ENCODE results near the gene EXD3.
"Not testable (repeated sequence)": the region's sequence is repeated elsewhere in the genome, so short reads cannot be mapped to it uniquely, and the experiment has no call there.

Gene EXD3

DNA sequence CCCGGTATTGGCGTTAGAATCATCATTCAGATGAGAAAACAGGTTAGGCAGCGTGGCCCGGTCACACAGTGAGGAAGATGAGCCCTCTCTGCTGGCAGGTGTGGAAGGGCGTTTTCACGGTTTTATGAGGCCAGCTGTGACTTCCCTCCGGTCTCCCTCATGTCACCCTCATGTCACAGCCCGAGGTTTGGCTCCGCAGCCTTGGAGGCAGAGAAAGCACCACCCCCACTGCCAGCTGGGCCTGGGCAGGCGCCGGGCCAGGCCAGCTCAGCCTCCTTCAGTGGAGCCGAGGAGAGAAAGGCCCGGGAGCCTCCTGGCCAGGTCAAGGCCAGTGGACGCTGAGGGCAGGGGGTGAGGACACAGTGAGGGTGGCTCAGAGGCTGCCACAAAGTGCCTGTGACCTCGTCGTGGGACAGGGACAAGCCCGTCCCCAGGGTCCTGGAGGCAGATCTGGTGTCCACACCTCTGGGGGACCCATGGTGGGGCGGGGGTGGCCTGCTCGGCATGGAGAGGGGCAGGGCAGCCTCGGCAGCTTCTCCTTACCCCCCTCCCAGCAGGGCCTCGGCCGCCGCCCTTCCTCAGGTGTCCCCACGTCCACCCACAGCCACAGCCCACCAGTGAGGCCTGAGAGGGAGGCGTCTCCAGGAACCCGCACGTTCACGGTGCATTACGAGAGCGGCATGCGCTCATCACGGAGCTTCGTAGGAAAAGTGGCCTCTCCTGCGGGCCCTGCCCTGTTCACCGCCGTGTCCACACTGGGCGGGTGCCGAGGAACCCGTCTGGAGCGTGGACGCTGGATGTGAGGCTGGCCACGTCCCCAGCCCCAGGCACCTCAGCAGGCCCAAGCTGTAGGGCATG, 32.2 kb downstream of the EXD3 start:
- no peak for DNase-seq

DNA sequence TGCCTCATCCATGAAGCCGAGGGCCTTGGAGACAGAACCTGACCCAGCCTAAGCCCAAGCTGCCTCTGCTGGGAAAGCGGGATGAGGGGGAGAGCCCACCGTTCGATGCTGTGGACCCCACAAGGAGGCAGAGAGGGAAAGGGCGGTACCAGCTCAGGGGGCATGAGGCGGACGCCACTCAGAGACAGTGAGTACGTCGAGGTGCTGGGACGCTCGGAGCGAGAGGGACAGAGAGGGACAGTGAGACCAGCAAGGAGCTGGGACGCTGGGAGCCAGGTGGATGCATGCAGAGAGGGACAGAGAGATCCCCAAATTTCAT, 33.6 kb downstream of the EXD3 start:
- DNase-seq: no peak

DNA sequence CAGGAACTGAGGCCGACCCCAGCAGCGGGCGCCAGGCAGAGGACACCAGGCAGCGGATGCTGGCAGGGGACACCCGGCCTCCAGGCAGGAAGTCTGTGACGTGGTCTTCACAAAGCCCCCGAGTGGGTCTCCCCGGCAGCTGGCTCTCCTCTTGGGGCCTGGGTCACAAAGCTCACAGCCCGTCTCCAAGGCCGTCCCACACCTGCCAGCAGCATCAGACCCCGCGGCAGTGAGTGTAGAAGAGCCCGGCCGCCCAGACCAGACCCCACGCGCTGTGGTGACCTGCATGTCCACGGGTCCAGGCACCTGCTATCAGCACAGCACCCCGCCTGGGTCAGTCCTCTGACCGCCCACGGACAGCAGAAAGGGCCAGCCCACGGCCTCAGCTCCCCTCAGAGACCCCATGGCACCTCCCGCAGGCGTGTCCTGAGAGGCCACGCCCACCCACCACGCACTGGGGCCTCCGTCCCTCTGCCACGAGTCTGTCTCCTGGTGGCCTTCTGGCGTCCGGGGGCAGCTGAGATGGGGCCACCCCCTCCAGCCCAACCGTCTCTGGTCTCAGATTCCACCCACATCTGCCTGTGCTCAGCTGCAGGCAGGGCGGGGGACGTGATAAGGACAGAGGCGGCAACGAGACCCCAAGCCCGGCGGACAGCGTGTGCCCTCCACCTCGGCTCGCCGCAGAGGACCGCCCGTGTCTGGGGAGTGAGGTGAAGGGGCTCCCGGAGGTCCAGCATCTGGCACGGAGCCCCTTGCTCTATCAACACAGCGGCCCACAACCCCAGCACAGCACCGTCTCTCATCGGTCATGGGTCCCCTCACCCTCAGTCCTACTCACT, 34.2 kb downstream of the EXD3 start:
- DNase-seq: no peak

DNA sequence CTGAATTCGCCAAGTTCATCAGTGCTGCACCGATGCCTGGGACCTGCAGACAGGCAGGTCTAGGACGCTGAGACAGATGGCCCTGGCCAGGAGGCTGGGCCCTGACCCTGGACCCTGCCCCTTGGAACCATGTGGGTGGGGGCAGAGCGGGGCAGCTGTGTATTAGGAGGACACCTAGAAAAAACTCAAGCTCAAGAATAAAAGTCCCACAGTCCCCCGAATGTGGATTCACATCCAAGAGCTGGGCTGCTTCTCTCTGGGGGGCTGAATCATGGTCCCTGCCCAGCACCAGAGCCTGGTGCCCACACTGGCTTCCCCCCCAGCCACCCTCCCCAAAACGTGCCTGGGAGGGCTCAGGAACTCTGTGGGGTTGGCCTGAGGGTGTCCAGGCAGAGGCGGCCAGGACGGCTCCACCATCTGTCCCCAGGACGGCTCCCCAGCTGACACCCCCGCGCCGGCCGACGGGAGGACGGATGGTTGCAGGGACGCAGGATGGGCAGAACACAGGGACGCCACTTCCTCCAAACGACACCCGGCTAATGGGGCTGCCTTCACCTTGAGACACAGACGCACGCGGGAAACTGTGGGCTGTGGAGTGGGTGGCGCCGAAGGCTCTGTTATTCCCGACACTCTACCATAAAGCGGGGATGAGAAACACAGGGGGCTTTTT, 34.9 kb downstream of the EXD3 start:
- DNase-seq: no peak

DNA sequence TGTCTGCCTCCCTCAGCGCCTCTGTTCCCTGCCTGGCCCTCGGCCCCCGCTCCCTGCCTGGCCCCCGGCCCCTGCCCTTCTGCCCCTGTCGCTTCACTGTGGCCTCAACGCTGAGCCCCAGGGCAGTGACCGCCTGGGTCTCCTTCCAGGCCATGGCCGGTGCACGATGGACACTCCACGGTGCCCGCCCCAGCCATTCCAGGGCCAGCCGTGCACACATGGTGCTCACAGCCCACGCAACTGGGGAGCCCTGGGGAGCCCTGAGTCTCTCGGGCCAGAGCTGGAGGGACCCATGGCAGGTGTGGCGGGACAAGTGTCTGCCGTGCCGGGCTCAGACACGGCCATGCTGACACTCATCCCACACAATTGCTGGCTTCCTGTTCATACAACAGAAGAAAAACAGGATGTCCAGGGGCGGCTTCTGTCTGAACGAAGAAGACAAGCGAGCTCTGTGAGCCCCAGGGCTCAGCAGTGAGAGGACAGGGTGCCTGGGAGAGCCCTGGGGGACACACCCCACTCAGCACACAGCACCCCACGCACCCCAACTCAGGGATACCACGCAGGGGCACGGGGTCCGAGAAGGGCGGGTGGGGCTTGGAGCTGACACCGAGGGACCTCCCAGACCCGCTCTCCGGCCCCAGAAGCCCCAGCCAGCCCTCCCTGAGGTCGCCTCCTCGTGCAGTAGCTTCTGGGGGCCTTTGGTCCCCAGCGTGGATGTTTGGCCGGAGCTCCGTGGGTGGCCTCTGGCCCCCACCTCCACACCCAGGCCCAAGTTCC, 35.7 kb downstream of the EXD3 start:
- peak; percentile 13 for DNase-seq

DNA sequence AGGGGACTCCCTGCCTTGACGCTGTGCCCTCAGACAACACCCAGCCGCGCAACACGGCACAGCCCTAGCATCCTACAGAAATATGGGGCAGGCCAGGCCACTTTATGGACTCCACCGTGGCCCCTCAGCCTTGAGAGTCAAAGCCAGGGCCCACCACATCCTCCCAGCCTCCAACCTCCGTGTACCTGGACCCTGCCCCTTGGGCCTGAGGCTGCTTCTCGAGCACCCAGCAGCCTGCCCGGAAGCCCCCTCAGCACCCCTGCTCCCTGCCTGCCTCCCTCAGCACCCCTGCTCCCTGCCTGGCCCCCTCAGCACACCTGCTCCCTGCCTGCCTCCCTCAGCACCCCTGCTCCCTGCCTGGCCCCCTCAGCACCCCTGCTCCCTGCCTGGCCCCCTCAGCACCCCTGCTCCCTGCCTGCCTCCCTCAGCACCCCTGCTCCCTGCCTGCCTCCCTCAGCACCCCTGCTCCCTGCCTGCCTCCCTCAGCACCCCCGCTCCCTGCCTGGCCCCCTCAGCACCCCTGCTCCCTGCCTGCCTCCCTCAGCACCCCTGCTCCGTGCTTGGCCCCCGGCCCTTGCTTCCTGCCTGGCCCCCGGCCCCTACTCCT, 36.4 kb downstream of the EXD3 start:
- not testable (repeated sequence) for DNase-seq

DNA sequence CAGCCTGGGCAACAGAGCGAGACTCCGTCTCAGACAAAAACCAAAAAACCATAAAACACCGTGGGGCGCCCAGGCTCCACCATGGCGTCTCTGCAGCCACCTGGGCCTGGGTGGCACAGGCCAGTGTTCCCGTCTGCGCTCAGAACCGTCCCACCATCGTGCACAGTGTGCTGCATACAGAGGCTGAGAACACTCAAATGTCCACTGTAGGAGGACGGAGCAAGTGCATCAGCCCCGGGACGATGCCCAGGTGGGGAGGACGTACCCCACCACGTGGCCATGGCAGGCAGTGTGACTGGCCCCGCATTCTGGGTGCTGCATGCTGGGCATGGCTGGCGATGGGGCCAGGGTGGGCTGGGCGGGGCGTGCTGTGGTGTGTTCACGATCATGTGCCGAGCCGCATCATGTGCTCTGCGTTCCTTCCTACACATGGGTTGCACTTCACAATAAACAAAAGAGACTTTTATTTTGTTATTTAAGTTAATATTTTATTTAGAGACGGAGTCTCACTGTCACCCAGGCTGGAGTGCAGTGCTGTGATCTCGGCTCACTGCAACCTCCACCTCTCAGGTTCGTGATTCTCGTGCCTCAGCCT, 37.8 kb downstream of the EXD3 start:
- no peak for DNase-seq

DNA sequence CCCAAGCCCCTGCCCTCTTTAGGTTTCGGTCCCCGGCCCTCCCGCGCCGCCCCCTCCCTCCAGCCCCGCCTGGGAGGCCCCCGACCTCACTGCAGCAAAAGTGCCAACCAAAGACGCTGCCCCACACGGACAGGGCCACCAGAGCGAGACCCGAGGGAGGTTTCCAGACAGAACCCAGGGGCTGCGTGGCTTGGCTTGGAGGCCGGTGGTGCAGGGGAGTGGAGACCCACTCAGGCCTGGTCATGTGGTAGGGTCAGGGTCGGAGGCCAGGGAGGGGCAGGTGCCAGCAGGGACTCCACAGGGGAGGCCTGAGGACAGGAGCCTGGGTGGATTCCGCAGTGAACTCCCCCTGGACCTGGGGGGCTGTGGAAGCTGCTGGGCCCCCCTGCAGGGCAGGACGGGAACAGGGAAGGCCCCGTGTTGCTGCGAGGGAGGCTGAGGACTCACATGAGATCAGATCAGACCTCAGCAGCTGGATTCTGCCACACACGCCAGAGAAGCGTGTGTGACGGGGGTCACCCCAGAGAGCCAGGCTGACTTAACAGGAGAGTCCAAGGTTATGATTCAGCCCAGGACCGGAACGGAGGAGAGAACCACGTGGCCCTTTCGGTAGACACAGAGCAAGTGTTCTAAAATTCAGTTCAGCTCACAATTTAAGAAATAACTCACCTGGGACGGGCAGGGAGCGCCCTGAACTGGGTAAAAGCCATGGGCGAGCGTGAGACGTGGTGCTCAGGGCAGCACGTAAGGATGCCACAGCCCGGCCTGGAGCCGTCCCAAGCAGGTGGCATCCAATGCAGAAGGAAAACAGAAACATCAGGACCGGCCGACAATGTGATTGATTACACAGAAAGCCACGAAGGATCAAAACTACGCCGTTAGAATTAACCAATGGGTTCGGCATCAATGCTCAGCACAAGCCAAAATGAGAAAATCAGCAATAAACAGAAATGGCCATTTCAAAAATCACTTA, 38.9 kb downstream of the EXD3 start:
- no peak for DNase-seq

DNA sequence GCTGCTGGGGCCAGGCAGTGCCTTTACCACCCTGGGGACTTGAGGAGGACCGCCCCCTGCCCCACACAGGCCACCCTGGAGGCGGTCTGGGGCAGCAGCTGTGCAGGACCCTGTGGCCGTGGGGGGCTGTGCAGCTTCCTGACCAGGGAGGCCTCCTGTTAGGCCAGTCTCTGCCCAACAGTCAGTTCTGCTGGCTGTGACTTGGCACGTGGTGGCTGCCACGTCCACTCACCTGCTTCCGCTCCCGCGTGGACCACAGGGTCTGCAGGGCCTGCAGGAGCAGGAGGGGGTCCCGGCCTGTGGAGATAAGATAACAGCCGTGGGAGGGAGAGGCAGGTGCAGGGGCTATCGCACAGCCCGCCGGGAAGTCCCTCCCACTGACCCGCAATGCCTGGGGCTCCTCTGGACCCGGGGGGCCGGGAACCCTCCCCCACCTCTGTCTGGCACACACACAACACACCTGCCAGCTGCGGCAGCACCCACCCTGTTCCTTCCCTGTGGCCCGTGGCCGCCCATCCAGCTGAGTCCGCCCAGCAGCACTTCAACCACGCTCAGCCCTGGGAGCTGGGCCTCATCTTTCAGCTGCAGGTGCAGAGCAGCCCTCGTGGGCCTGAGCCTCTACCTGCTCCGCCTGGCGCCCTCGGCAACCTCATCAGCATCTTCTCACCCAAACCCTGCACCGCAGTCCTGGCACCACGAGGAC, 39.7 kb downstream of the EXD3 start:
- DNase-seq: no peak

DNA sequence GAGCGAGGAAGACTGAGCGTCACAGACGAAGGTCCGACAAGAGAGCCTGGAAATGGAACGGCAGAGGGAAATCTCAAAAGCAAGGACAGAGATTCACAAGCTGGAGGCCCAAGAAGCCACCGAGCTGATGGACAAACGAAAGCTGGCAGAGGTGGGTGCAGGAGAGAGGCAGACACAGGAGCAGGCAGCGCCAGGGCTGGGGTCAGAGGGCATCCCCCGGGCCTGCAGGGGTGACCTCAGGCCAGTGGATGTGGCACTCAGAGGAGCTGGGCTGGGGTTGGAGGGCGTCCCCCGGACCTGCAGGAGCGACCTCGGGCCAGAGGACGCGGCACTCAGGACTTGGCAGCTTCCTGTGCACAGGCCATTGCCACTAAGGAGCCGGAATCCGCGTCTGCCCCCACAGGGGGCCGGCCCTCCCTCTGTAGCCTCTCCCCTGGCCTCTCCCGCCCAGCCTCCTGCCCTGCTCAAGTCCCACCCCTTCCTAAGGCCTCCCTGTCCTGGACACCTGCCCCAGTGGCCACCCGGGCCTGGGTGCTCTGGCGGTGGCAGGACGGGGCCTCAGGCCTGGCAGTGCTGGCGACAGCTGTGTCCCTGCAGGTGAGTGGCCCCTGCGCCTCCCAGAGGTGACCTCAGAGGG, 40.4 kb downstream of the EXD3 start:
- DNase-seq: no peak

DNA sequence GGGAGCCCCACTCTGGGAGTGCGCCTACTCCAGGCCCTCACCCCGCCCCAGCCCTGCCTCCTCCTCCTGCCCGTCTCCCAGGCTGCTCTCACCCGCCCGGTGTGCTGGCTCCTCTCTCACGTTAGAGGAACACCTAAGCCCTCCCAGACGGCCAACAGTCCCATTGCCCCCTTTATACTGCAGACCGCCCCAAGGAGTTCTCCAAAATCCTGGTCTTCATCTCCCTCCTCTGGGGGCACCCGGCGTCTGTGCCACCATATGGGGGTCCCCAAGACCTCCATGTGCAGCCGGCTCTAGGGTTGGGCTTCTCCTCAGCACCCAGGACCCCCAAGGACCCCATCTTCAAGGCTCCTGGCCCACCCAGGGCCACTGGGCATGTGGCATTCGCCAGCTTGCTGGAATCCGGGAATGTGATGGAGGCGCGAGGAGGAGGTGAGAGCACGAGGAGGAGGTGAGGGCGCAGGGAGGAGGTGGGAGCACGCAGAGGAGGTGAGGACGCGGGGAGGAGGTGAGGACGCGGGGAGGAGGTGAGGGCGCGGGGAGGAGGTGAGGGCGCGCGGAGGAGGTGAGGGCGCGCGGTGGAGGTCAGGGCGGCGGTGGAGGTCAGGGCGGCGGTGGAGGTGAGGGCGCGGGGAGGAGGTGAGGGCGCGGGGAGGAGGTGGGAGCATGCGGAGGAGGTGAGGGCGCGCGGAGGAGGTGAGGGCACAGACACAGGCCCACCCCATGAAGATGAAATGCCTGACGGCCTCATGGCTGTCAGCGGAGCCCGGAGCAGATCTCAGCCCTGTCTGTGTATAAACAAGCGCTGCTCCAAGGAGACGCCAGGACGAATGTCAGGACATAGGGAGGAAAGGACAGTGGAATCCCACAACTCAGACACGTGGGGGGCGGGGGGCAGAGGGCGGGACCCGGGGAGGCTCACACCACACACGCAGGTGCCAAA, 41.2 kb downstream of the EXD3 start:
- no peak for DNase-seq

DNA sequence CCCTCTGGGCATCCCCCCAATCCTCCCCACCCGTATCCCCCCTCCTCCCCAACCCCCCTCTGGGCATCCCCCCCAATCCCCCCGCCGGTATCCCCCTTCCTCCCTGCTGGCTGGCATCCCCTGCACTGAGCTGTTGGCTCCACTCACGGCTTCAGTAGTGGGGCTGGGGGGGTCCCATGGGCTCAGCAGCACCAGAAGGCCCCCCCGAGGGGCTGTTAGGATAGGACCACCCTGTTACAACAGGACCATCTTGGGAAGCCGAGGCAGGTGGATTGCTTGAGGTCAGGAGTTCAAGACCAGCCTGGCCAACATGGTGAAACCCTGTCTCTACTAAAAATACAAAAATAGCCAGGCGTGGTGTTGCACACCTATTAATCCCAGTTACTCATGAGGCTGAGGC, 42.4 kb downstream of the EXD3 start:
- no peak for DNase-seq

DNA sequence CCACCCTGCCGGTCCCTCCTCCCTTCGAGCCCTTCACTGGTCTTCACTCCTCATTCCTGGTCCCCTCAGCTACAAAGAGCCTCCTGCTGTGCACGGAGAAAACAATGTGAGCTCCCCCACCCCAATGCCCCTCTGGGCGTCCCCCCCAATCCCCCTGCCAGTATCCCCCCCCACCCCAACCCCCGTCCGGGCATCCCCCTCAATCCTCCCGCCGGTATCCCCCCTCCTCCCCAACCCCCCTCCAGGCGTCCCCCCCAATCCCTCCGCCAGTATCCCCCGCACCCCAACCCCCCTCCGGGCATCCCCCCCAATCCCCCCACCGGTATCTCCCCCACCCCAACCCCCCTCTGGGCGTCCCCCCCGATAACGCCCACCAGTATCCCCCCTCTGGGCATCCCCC, 42.8 kb downstream of the EXD3 start:
- DNase-seq: no peak

DNA sequence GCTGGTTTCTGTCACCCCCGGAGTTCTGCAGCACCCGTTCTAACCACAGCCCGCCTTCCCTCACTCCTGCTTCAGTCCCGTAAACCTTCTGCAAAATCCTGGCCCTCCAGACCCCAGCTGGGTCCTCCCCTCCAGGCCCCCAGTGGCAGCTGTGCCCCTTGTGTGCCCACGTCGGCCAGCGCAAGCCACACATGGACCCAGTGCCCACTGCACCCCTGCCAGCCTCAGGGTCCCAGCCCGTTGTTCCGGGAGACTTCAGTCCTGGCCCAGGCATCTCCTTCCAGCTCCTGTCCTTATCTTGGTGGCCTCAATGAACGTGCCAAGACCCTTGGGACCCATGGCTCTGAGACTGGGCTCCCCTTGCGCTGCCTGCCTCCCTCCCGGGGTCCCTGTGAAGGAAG, 43.2 kb downstream of the EXD3 start:
- DNase-seq: no peak

DNA sequence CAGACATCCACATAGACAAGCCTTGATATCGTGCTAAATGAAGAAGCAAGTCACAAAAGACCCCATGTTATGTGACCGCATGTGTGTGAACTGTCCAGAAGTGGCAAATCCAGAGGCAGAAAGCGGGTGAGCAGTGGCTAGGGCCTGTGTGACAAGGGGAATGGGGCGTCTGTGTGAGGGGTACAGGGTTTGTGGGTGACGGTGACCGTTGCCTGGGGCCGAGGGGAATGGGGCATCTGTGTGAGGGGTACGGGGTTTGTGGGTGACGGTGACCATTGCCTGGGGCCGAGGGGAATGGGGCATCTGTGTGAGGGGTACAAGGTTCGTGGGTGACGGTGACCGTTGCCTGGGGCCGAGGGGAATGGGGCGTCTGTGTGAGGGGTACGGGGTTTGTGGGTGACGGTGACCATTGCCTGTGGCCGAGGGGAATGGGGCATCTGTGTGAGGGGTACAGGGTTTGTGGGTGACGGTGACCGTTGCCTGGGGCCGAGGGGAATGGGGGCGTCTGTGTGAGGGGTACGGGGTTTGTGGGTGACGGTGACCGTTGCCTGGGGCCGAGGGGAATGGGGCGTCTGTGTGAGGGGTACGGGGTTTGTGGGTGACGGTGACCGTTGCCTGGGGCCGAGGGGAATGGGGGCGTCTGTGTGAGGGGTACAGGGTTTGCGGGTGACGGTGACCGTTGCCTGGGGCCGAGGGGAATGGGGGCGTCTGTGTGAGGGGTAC, 44.1 kb downstream of the EXD3 start:
- not testable (repeated sequence) for DNase-seq

DNA sequence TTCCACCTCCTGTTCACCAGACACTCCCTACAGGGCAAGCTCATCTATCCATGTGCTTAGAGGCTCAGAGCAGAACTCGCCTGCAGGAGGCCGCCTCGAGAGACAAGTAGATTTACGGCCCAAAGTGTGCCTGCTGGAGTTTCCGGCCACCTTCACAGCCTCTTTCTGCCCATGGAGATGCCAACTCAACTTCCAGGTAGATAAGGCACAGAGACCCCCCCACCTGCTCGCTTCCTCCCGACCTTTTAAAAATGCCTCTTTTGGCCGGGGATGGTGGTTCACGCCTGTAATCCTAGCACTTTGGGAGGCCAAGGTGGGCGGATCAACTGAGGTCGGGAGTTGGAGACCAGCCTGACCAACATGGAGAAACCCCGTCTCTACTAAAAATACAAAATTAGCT, 46.6 kb downstream of the EXD3 start:
- DNase-seq: no peak

DNA sequence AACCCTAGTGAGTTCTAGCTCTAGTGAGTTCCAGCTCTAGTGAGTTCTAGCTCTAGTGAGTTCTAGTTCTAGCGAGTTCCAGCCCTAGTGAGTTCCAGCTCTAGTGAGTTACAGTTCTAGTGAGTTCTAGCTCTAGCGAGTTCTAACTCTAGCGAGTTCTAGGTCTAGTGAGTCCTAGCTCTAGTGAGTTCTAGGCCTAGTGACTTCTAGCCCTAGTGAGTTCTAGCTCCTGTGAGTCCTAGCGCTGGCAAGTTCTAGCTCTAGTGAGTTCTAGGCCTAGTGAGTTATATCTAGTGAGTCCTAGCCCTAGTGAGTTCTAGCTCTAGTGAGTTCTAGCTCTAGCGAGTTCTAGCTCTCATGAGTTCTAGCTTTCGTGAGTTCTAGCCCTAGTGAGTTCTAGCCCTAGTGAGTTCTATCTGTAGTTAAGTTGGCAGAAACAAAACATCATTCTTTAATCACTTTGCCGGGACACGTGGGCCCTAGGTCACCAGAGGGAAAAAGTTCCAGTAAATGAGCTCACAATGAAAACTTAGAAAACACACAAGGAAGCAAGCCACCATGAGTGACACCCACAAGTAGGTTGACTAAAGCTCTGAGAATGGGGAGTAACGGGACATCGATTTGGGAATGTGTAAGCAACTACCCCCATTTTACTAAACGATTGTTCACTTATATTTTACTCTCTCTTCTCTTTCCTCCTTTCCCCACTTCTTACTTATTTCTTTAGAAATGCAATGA, 47.5 kb downstream of the EXD3 start:
- DNase-seq: no peak

All from GDM1 (cell line).